Duodenal mucosa (tissue), 2 donors: ENCODE data around the gene PDCL2.

Experiments
- H3K27ac ChIP-seq: one replicate; pipeline ENCODE4 v1.7.0; 2013; ENCODE audit warnings: low read depth, low read length
- H3K27me3 ChIP-seq, 2 donors: one replicate each; pipeline ENCODE4 v1.7.0; 2013; ENCODE audit warnings: low read length in 2 of 2, control low read depth in 1 of 2; ENCODE audit not compliant: insufficient read depth in 2 of 2, control insufficient read depth in 1 of 2
- H3K36me3 ChIP-seq, 2 donors: one replicate each; pipeline ENCODE4 v1.7.0; 2013; ENCODE audit warnings: low read length in 2 of 2, control low read depth in 1 of 2; ENCODE audit not compliant: insufficient read depth in 2 of 2, control insufficient read depth in 1 of 2
- H3K4me1 ChIP-seq, 2 donors: one replicate each; pipeline ENCODE4 v1.7.0; 2013; ENCODE audit warnings: low read length in 2 of 2, control low read depth in 1 of 2; ENCODE audit not compliant: insufficient read depth in 2 of 2, control insufficient read depth in 1 of 2
- H3K4me3 ChIP-seq, 2 donors: one replicate each; pipeline ENCODE4 v1.7.0; 2013; ENCODE audit warnings: low read length in 2 of 2, low read depth in 1 of 2
- H3K9ac ChIP-seq, 2 donors: one replicate each; pipeline ENCODE4 v1.7.0; 2013; ENCODE audit warnings: low read length in 2 of 2, low read depth in 1 of 2
- H3K9me3 ChIP-seq, 2 donors: one replicate each; pipeline ENCODE4 v1.7.0; 2013; ENCODE audit warnings: low read length in 2 of 2, control low read depth in 1 of 2; ENCODE audit not compliant: control insufficient read depth in 1 of 2

The PDCL2 gene

GRCh38 chr4:55545641-55546505 lies 46.2 kb downstream of the PDCL2 start:
- Histone ChIP-seq H3K4me3 (peak overlapping the region; percentile 88 to 94), H3K27ac (peak overlapping the region; percentile 90), H3K27me3 (no peaks in the 10 kb centered on the region), H3K9me3 (no peaks in the 10 kb centered on the region), H3K4me1 (peaks cover 7 to 29% of the 10 kb centered on the region in 2 donors), H3K36me3 (no peaks in the 10 kb centered on the region), H3K9ac (peak overlapping the region; percentile 64 to 74)

GRCh38 chr4:55545151-55545550 lies 46.9 kb downstream of the PDCL2 start:
- H3K27ac ChIP-seq: peak overlapping the region; percentile 90
- peak overlapping the region; percentile 88 to 94 for H3K4me3 ChIP-seq
- H3K36me3 ChIP-seq: no peaks in the 10 kb centered on the region
- no peaks in the 10 kb centered on the region for H3K27me3 ChIP-seq
- H3K4me1 ChIP-seq: peaks cover 7 to 29% of the 10 kb centered on the region in 2 donors
- H3K9me3 ChIP-seq: no peaks in the 10 kb centered on the region
- peak overlapping the region; percentile 64 to 74 for H3K9ac ChIP-seq

- Histone ChIP-seq H3K27ac (no peak overlapping the region), H3K9ac (no peak overlapping the region), H3K4me1 (peaks cover 7 to 29% of the 10 kb centered on the region in 2 donors), H3K9me3 (no peaks in the 10 kb centered on the region), H3K4me3 (no peak overlapping the region), H3K36me3 (no peaks in the 10 kb centered on the region), H3K27me3 (no peaks in the 10 kb centered on the region)
These were observed 48.2 kb downstream of the PDCL2 start for GRCh38 chr4:55543858-55544257.

GRCh38 chr4:55540271-55540670 lies 51.8 kb downstream of the PDCL2 start:
- Histone ChIP-seq H3K36me3 (no peaks in the 10 kb centered on the region), H3K9me3 (no peaks in the 10 kb centered on the region), H3K4me1 (peaks cover 0 to 14% of the 10 kb centered on the region in 2 donors), H3K4me3 (no peak overlapping the region), H3K27ac (no peak overlapping the region), H3K27me3 (no peaks in the 10 kb centered on the region), H3K9ac (no peak overlapping the region)

- Histone ChIP-seq H3K4me1 (peaks cover 0 to 12% of the 10 kb centered on the region in 2 donors), H3K27ac (no peak overlapping the region), H3K27me3 (no peaks in the 10 kb centered on the region), H3K36me3 (no peaks in the 10 kb centered on the region), H3K9me3 (no peaks in the 10 kb centered on the region), H3K4me3 (no peak overlapping the region), H3K9ac (no peak overlapping the region)
These were observed 52.4 kb downstream of the PDCL2 start for GRCh38 chr4:55539658-55540057.

- H3K9me3 ChIP-seq: peaks cover 0 to 4% of the 10 kb centered on the region in 2 donors
- H3K9ac ChIP-seq: no peak overlapping the region
- H3K27me3 ChIP-seq: no peaks in the 10 kb centered on the region
- H3K36me3 ChIP-seq: no peaks in the 10 kb centered on the region
- peaks cover 0 to 7% of the 10 kb centered on the region in 2 donors for H3K4me1 ChIP-seq
- H3K27ac ChIP-seq: no peak overlapping the region
- H3K4me3 ChIP-seq: no peak overlapping the region
These were observed 53.5 kb downstream of the PDCL2 start for GRCh38 chr4:55538531-55538930.

- Histone ChIP-seq H3K27ac (no peak overlapping the region), H3K9me3 (peaks cover 0 to 4% of the 10 kb centered on the region in 2 donors), H3K36me3 (no peaks in the 10 kb centered on the region), H3K27me3 (no peaks in the 10 kb centered on the region), H3K4me1 (no peaks in the 10 kb centered on the region), H3K4me3 (no peak overlapping the region), H3K9ac (no peak overlapping the region)
These were observed 57.7 kb downstream of the PDCL2 start for GRCh38 chr4:55534306-55534705.

- Histone ChIP-seq H3K4me1 (no peaks in the 10 kb centered on the region), H3K9me3 (peaks cover 0 to 4% of the 10 kb centered on the region in 2 donors), H3K27me3 (no peaks in the 10 kb centered on the region), H3K27ac (no peak overlapping the region), H3K36me3 (no peaks in the 10 kb centered on the region), H3K9ac (no peak overlapping the region), H3K4me3 (no peak overlapping the region)
These were observed 61.4 kb downstream of the PDCL2 start for GRCh38 chr4:55530691-55531090.

GRCh38 chr4:55530167-55530566 lies 61.9 kb downstream of the PDCL2 start:
- Histone ChIP-seq H3K9me3 (peaks cover 0 to 4% of the 10 kb centered on the region in 2 donors), H3K9ac (no peak overlapping the region), H3K4me1 (no peaks in the 10 kb centered on the region), H3K4me3 (no peak overlapping the region), H3K27me3 (no peaks in the 10 kb centered on the region), H3K27ac (no peak overlapping the region), H3K36me3 (no peaks in the 10 kb centered on the region)

GRCh38 chr4:55528491-55528890 lies 63.6 kb downstream of the PDCL2 start:
- H3K36me3 ChIP-seq: no peaks in the 10 kb centered on the region
- no peaks in the 10 kb centered on the region for H3K27me3 ChIP-seq
- no peaks in the 10 kb centered on the region for H3K4me1 ChIP-seq
- H3K9ac ChIP-seq: no peak overlapping the region
- no peak overlapping the region for H3K27ac ChIP-seq
- no peak overlapping the region for H3K4me3 ChIP-seq
- H3K9me3 ChIP-seq: no peaks in the 10 kb centered on the region
